ENCODE measurements around the gene SHLD2. TPM values are rescaled to one million over a fixed set of nuclear protein-coding genes. Genes with fewer than 3 reads are reported as not detected.
"Not testable (repeated sequence)": the region's sequence is repeated elsewhere in the genome, so short reads cannot be mapped to it uniquely, and the experiment has no call there.

The SHLD2 gene
- total RNA-seq, 4 donors from 2014 or later, result 18.0 to 36.1 (median 20.8) TPM

DNA sequence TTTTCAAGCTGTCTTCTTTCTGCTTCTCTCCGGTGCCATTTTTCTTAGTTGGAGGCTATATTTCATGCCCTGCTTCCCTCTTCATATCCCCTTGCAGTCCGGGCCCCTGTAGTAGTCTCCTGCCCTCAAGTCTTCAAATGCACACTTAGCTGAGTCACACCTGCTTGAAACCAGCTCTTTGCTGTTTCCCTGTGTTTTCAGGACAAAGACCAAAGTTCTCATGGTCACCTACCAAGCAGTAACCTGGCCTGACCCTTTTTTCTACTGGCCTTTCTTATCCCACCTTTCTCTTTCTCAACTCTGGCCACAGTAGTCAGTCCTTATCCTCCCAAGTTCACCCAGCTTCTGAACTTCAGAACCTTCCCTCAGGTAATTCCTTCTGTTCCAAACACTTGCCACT lies 28.8 kb upstream of the SHLD2 start:
- Histone ChIP-seq H3K9me3 (no peaks in the 10 kb centered on the region), H3K4me3 (no peak overlapping the region), H3K36me3 (peaks cover 93% of the 10 kb centered on the region), H3K4me1 (no peaks in the 10 kb centered on the region), H3K27me3 (no peaks in the 10 kb centered on the region), H3K27ac (no peak overlapping the region)
- no peak for DNase-seq (ENCODE audit: low spot score in 2 of 2)
- 98% methylated on average over 2 of the region's 2 CpGs for WGBS
- no peak for TF ChIP-seq POLR2AphosphoS5 (IDR thresholded peaks at IDR 0.05)
- TF ChIP-seq POLR2A (IDR thresholded peaks at IDR 0.05), result no peak
- no peak for TF ChIP-seq EP300 (IDR thresholded peaks at IDR 0.05)

GRCh38 chr10:87066865-87067264 lies 28.1 kb upstream of the SHLD2 start:
- H3K4me3 ChIP-seq, result no peak overlapping the region
- 100% methylated on average over 1 of the region's 1 CpG for WGBS
- no peak overlapping the region for H3K27ac ChIP-seq
- TF ChIP-seq EP300 (IDR thresholded peaks at IDR 0.05), result no peak
- no peak for TF ChIP-seq POLR2A (IDR thresholded peaks at IDR 0.05)
- TF ChIP-seq, protein P1, sequence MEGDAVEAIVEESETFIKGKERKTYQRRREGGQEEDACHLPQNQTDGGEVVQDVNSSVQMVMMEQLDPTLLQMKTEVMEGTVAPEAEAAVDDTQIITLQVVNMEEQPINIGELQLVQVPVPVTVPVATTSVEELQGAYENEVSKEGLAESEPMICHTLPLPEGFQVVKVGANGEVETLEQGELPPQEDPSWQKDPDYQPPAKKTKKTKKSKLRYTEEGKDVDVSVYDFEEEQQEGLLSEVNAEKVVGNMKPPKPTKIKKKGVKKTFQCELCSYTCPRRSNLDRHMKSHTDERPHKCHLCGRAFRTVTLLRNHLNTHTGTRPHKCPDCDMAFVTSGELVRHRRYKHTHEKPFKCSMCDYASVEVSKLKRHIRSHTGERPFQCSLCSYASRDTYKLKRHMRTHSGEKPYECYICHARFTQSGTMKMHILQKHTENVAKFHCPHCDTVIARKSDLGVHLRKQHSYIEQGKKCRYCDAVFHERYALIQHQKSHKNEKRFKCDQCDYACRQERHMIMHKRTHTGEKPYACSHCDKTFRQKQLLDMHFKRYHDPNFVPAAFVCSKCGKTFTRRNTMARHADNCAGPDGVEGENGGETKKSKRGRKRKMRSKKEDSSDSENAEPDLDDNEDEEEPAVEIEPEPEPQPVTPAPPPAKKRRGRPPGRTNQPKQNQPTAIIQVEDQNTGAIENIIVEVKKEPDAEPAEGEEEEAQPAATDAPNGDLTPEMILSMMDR (IDR thresholded peaks at IDR 0.05), result no peak
- H3K27me3 ChIP-seq, result no peaks in the 10 kb centered on the region
- H3K36me3 ChIP-seq, result peaks cover 93% of the 10 kb centered on the region
- DNase-seq (ENCODE audit: low spot score in 2 of 2), result no peak
- H3K9me3 ChIP-seq, result no peaks in the 10 kb centered on the region
- H3K4me1 ChIP-seq, result no peaks in the 10 kb centered on the region

DNA sequence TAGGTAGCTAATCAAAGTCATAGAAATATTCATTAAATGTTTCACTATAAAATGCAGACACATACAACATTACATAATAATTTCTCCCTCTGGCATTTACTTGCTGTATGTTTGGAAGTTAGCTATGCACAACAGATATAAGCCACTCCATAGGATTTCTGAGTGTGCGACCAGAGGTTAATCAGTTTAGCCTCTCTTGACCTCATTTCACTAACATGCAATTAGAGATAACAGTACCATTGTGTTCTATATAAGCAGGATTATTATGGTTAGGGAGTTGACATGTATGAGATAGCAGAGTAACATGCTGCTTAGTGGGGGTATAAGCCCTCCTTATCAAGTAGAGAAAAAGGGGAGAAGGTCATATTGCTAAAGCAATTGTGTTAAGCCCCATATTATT lies 26.7 kb upstream of the SHLD2 start:
- Histone ChIP-seq H3K4me3 (no peak overlapping the region), H3K36me3 (peaks cover 91% of the 10 kb centered on the region), H3K4me1 (no peaks in the 10 kb centered on the region), H3K9me3 (no peaks in the 10 kb centered on the region), H3K27me3 (no peaks in the 10 kb centered on the region), H3K27ac (no peak overlapping the region)
- WGBS, result 97% methylated on average over 1 of the region's 1 CpG
- TF ChIP-seq EP300 (IDR thresholded peaks at IDR 0.05), result no peak
- TF ChIP-seq POLR2A (IDR thresholded peaks at IDR 0.05), result no peak
- TF ChIP-seq, protein P1 (IDR thresholded peaks at IDR 0.05), result no peak
- no peak for TF ChIP-seq POLR2AphosphoS5 (IDR thresholded peaks at IDR 0.05)
- no peak for DNase-seq (ENCODE audit: low spot score in 2 of 2)

DNA sequence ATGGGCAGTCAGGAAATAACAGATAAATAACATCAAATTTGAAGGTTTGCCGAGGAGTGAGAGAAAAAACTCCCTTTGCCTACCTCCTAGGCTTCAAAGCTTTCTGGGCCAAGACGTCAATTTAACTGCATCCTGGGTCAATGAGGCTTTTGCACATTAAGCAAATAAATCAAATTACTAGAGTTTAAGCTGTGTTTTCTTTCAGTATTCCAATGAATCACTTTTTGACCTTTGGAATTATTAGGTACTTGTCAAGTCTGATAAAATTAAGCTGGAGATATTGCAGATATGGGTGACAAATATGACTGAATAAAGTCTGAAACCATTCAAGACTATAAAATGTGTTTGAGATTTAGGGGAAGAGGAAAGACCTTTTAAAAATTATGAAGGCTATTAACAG lies 22.6 kb upstream of the SHLD2 start:
- Histone ChIP-seq H3K36me3 (peaks cover 63% of the 10 kb centered on the region), H3K4me1 (no peaks in the 10 kb centered on the region), H3K4me3 (no peak overlapping the region), H3K27me3 (no peaks in the 10 kb centered on the region), H3K27ac (no peak overlapping the region), H3K9me3 (no peaks in the 10 kb centered on the region)
- no peak for TF ChIP-seq POLR2AphosphoS5 (IDR thresholded peaks at IDR 0.05)
- TF ChIP-seq, protein P1 (IDR thresholded peaks at IDR 0.05), result no peak
- no peak for TF ChIP-seq POLR2A (IDR thresholded peaks at IDR 0.05)
- no peak for TF ChIP-seq EP300 (IDR thresholded peaks at IDR 0.05)
- WGBS, result 83% methylated on average over 2 of the region's 2 CpGs
- no peak for DNase-seq (ENCODE audit: low spot score in 2 of 2)

DNA sequence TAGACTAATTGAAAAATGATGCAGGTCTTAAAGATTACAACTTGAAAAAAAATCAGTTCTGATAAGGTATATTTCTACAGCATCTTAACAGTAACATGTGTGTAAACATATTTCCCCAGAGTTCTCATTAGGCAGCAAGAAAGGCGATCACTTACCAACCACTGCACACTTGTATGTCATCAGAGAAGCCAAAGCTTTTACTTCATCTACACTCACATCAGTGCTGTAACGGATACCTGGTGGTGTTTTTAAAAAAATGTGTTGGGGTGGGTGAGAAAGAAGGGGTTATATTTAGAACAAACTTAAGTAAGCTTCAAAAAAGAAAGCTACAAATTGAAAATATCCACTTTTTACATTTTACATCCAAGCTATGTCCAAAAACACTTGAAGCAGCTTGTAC lies 18.6 kb upstream of the SHLD2 start:
- H3K4me3 ChIP-seq; H3K9me3 ChIP-seq; H3K27me3 ChIP-seq; H3K27ac ChIP-seq; DNase-seq (ENCODE audit: low spot score in 2 of 2): not testable (repeated sequence)
- H3K4me1 ChIP-seq, result peaks cover 11% of the 10 kb centered on the region
- peaks cover 27% of the 10 kb centered on the region for H3K36me3 ChIP-seq
- 89% methylated on average over 2 of the region's 2 CpGs for WGBS

DNA sequence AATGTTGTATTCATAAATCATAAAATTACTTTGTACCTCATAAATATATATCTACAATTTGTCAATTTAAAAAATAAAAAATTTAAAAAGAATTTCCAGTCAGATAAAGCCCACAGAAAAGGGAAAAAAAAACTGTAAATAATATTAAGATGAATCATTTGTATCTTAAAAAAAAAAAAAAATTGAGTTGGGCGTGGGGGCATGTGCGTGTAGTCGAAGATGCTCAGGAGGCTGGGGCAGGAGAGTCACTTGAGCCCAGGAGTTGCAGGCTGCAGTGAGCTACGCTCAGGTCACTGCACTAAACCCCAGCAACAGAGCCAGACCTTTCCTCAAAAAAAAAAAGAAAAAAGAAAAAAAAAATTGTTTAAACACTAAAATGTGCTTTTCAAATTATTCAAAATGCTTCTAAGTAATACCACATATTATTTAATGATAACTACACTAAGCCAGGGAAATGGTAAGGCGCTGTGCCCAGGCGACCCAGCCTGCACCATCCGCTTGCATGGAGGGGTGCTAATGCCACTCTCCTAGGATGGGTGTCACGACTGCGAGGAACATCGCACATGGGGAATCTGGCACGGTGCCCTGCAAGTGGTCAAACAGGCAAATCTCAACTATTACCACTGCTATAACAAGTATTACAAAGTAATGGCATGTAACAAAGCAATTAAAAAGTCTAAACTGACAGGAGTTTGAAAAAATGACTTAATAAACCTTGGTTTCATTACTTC lies 15.7 kb upstream of the SHLD2 start:
- Histone ChIP-seq H3K36me3 (peaks cover 7% of the 10 kb centered on the region), H3K27ac (no peak overlapping the region), H3K4me1 (peaks cover 35% of the 10 kb centered on the region), H3K27me3 (no peaks in the 10 kb centered on the region), H3K4me3 (no peak overlapping the region), H3K9me3 (no peaks in the 10 kb centered on the region)
- DNase-seq (ENCODE audit: low spot score in 2 of 2), result no peak
- TF ChIP-seq POLR2A (IDR thresholded peaks at IDR 0.05) (no peak), EP300 (IDR thresholded peaks at IDR 0.05) (no peak), POLR2AphosphoS5 (IDR thresholded peaks at IDR 0.05) (no peak)
- TF ChIP-seq, protein P1 (IDR thresholded peaks at IDR 0.05), result no peak
- WGBS, result 71% methylated on average over 11 of the region's 11 CpGs

- not testable (repeated sequence) for DNase-seq (ENCODE audit: low spot score in 2 of 2); H3K27me3 ChIP-seq; H3K36me3 ChIP-seq; H3K9me3 ChIP-seq; H3K4me3 ChIP-seq
- no CpG with 5 or more reads among the region's 31 CpGs for WGBS
- peaks cover 43% of the 10 kb centered on the region for H3K4me1 ChIP-seq
- peak overlapping the region; percentile 84 for H3K27ac ChIP-seq
Measured at GRCh38 chr10:87080621-87081020, 14.4 kb upstream of the SHLD2 start.

DNA sequence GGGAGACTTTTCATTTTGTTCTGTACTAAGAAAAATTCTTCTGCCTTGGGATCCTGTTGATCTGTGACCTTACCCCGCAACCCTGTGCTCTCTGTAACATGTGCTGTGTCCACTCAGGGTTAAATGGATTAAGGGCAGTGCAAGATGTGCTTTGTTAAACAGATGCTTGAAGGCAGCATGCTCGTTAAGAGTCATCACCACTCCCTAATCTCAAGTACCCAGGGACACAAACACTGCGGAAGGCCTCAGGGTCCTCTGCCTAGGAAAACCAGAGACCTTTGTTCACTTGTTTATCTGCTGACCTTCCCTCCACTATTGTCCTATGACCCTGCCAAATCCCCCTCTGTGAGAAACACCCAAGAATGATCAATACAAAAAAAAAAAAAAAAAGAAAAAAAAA lies 13.4 kb upstream of the SHLD2 start:
- not testable (repeated sequence) for DNase-seq (ENCODE audit: low spot score in 2 of 2); H3K9me3 ChIP-seq; H3K36me3 ChIP-seq; H3K27me3 ChIP-seq; H3K4me3 ChIP-seq
- Histone ChIP-seq H3K27ac (peak overlapping the region; percentile 84), H3K4me1 (peaks cover 43% of the 10 kb centered on the region)
- 55% methylated on average over 3 of the region's 3 CpGs for WGBS

- Histone ChIP-seq H3K27ac (peak overlapping the region; percentile 84), H3K4me1 (peaks cover 43% of the 10 kb centered on the region)
- H3K36me3 ChIP-seq; H3K4me3 ChIP-seq; H3K9me3 ChIP-seq; H3K27me3 ChIP-seq; DNase-seq (ENCODE audit: low spot score in 2 of 2): not testable (repeated sequence)
- 18% methylated on average over 1 of the region's 1 CpG for WGBS
Measured at GRCh38 chr10:87082219-87082618, 12.8 kb upstream of the SHLD2 start.

Data from suprapubic skin (tissue), 4 donors.